GM19025 (cell line): ENCODE data around the gene MED12.

Experiments used
- ATAC-seq: cut with Tn5 transposase; IDR thresholded peaks from one replicate; pipeline ENCODE4 v1.9.1; 2021; ENCODE audit warnings: mild to moderate bottlenecking, low read depth, moderate library complexity; ENCODE audit not compliant: unreplicated experiment

Gene MED12

DNA sequence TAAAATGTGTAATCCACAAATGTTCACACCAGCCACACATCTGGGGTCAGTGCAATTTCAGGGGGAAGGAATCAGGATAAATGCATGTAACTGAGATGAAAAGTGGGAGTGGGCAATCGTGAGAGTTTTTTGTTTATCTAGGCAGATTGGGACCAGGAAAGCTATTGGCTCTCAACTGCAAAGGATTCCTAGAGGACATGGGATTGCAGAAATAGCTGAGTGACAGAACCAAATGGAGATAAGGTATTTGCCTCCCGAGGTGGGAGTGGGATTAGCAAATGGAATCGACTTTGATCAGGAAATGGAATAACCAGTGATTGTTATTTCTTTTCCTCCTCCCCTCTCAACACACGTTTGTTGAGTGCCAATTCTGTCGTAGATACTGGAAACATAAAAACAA is 65.7 kb downstream of the MED12 start:
- no peak for ATAC-seq

GRCh38 chrX:71184803-71185495 is 66.6 kb downstream of the MED12 start:
- no peak for ATAC-seq

DNA sequence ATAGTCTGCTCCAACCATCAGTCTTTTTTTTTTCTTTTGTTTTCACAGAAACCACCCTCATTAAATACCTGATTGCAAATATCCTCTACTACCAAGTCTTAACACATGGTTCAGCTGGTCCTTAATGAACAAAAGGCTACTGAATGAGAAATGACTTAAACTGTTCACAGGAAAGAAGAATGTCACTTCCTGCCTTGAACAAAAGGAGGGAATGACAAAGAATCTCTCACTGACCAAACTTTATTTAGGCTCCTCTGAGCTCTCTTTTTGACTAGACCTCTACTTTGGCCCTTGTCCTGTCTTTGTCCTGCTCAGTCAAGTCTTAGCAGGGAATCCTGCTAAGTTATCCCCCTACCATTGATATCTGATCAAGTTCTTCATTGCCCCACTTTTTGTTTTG is 72.9 kb downstream of the MED12 start:
- no peak for ATAC-seq
